GM12873 (cell line): ENCODE results near the gene STK26.

ENCODE experiments used
- TF ChIP-seq, protein P1 (sequence below): IDR thresholded peaks from 2 replicates; pipeline ENCODE4 v1.5.1; 2012; ENCODE audit warnings: low read depth, mild to moderate bottlenecking, moderate library complexity, low read length, control low read depth; ENCODE audit not compliant: insufficient read depth; ENCODE audit errors: missing control alignments

STK26 gene

GRCh38 chrX:132119821-132120515, 96.9 kb downstream of the STK26 start:
- TF ChIP-seq, protein P1, sequence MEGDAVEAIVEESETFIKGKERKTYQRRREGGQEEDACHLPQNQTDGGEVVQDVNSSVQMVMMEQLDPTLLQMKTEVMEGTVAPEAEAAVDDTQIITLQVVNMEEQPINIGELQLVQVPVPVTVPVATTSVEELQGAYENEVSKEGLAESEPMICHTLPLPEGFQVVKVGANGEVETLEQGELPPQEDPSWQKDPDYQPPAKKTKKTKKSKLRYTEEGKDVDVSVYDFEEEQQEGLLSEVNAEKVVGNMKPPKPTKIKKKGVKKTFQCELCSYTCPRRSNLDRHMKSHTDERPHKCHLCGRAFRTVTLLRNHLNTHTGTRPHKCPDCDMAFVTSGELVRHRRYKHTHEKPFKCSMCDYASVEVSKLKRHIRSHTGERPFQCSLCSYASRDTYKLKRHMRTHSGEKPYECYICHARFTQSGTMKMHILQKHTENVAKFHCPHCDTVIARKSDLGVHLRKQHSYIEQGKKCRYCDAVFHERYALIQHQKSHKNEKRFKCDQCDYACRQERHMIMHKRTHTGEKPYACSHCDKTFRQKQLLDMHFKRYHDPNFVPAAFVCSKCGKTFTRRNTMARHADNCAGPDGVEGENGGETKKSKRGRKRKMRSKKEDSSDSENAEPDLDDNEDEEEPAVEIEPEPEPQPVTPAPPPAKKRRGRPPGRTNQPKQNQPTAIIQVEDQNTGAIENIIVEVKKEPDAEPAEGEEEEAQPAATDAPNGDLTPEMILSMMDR, result no peak

GRCh38 chrX:132120913-132121312, 97.8 kb downstream of the STK26 start:
- TF ChIP-seq, protein P1, result no peak
